Epithelial cell of proximal tubule (primary cell): ENCODE measurements around the gene SLX1B. TPM values are rescaled to one million over a fixed set of nuclear protein-coding genes. Genes with fewer than 3 reads are reported as not detected.

Experiments used
- total RNA-seq: library from RNA; depleted of rRNA; stranded (reverse); fragments of >200 nt; gene quantifications from 2 replicates; pipeline ENCODE4 v1.2.3, GENCODE V29; 2015

SLX1B gene
- total RNA-seq, 1 donor from 2014 or later = 51.7 TPM

Other genes starting within 250 kb of the SLX1B start
- 0.43 and 0.75 TPM in 2 replicates for gene NPIPB11, start 47.8 kb upstream of the SLX1B start, total RNA-seq
- gene BOLA2, start 182 bp upstream of the SLX1B start, total RNA-seq = 29.8 and 36.0 TPM in 2 replicates
- 2.2 and 2.9 TPM in 2 replicates for gene SULT1A4, start 5.4 kb downstream of the SLX1B start, total RNA-seq
- gene NPIPB12, start 51.9 kb downstream of the SLX1B start, total RNA-seq = 2.3 and 9.5 TPM in 2 replicates
- gene SPN, start 208.7 kb downstream of the SLX1B start, total RNA-seq = 0.43 TPM in 1 of 2 replicates, not detected in the other
- 89.9 and 148 TPM in 2 replicates for gene QPRT, start 224.6 kb downstream of the SLX1B start, total RNA-seq